ENCODE measurements around the gene RPS26. TPM values are rescaled to one million over a fixed set of nuclear protein-coding genes. Genes with fewer than 3 reads are reported as not detected.

The RPS26 gene
- total RNA-seq, 2 donors from 2014 or later = 47.4 to 49.0 TPM

- DNase-seq (ENCODE audit: low spot score in 2 of 2) (no peak), ATAC-seq (no peak)
- H3K27ac Mint-ChIP-seq = no peak overlapping the region
- H3K9me3 Mint-ChIP-seq = no peaks in the 10 kb centered on the region
- no peaks in the 10 kb centered on the region for H3K36me3 Mint-ChIP-seq
Measured at GRCh38 chr12:56082382-56082781, 40.7 kb downstream of the RPS26 start.

GRCh38 chr12:56082967-56083366, 41.2 kb downstream of the RPS26 start:
- Mint-ChIP-seq H3K36me3 (no peaks in the 10 kb centered on the region), H3K27ac (no peak overlapping the region), H3K9me3 (no peaks in the 10 kb centered on the region)
- DNase-seq (ENCODE audit: low spot score in 2 of 2) (no peak), ATAC-seq (no peak)

GRCh38 chr12:56084958-56085543, 43.3 kb downstream of the RPS26 start:
- Mint-ChIP-seq H3K27ac (no peak overlapping the region), H3K9me3 (no peaks in the 10 kb centered on the region), H3K36me3 (no peaks in the 10 kb centered on the region)
- peak in 1 of 2 donors; percentile 59 for DNase-seq (ENCODE audit: low spot score in 2 of 2)
- ATAC-seq = peak; percentile 67 to 73

GRCh38 chr12:56086096-56086495, 44.4 kb downstream of the RPS26 start:
- ATAC-seq (no peak), DNase-seq (ENCODE audit: low spot score in 2 of 2) (no peak)
- Mint-ChIP-seq H3K36me3 (no peaks in the 10 kb centered on the region), H3K9me3 (no peaks in the 10 kb centered on the region), H3K27ac (no peak overlapping the region)

GRCh38 chr12:56086608-56087007, 44.9 kb downstream of the RPS26 start:
- no peak overlapping the region for H3K27ac Mint-ChIP-seq
- ATAC-seq = no peak
- H3K9me3 Mint-ChIP-seq = no peaks in the 10 kb centered on the region
- no peaks in the 10 kb centered on the region for H3K36me3 Mint-ChIP-seq
- DNase-seq (ENCODE audit: low spot score in 2 of 2) = no peak

- no peaks in the 10 kb centered on the region for H3K9me3 Mint-ChIP-seq
- ATAC-seq (no peak), DNase-seq (ENCODE audit: low spot score in 2 of 2) (no peak)
- H3K36me3 Mint-ChIP-seq = no peaks in the 10 kb centered on the region
- no peak overlapping the region for H3K27ac Mint-ChIP-seq
Measured at GRCh38 chr12:56087220-56087619, 45.5 kb downstream of the RPS26 start.

Other genes starting within 250 kb of the RPS26 start
- 100 to 1,000 TPM in 1 of 2 donors, 10 to 100 TPM in 1; 95.0 to 101 TPM for gene SARNP, start 224.2 kb upstream of the RPS26 start, total RNA-seq
- 10 to 100 TPM; 27.0 to 35.2 TPM for gene ORMDL2, start 223.9 kb upstream of the RPS26 start, total RNA-seq
- gene DNAJC14, start 212.3 kb upstream of the RPS26 start, total RNA-seq = 10 to 100 TPM; 29.0 to 33.4 TPM
- under 1 TPM in 1 of 2 donors, not detected in 1; 0.12 TPM for gene MMP19, start 199.0 kb upstream of the RPS26 start, total RNA-seq
- gene PYM1, start 114.0 kb upstream of the RPS26 start, total RNA-seq = 10 to 100 TPM; 18.9 to 32.9 TPM
- gene DGKA, start 110.8 kb upstream of the RPS26 start, total RNA-seq = 100 to 1,000 TPM; 386 to 441 TPM
- 1 to 10 TPM; 1.2 to 5.6 TPM for gene PMEL, start 75.9 kb upstream of the RPS26 start, total RNA-seq
- gene CDK2, start 75.1 kb upstream of the RPS26 start, total RNA-seq = 100 to 1,000 TPM; 116 to 144 TPM
- 10 to 100 TPM; 43.1 to 51.8 TPM for gene RAB5B, start 67.8 kb upstream of the RPS26 start, total RNA-seq
- gene SUOX, start 44.6 kb upstream of the RPS26 start, total RNA-seq = 10 to 100 TPM in 1 of 2 donors, 1 to 10 TPM in 1; 5.7 to 15.5 TPM
- gene IKZF4, start 20.9 kb upstream of the RPS26 start, total RNA-seq = 10 to 100 TPM; 17.0 to 19.5 TPM
- under 1 TPM; 0.25 to 0.34 TPM for gene ERBB3, start 38.2 kb downstream of the RPS26 start, total RNA-seq
- gene PA2G4, start 62.6 kb downstream of the RPS26 start, total RNA-seq = 100 to 1,000 TPM; 224 to 356 TPM
- 1,000 to 10,000 TPM; 5,050 to 5,339 TPM for gene RPL41, start 74.7 kb downstream of the RPS26 start, total RNA-seq
- gene ZC3H10, start 76.3 kb downstream of the RPS26 start, total RNA-seq = 10 to 100 TPM in 1 of 2 donors, 1 to 10 TPM in 1; 7.1 to 15.0 TPM
- gene ESYT1, start 86.3 kb downstream of the RPS26 start, total RNA-seq = 100 to 1,000 TPM; 159 to 197 TPM
- 100 to 1,000 TPM in 1 of 2 donors, 10 to 100 TPM in 1; 99.7 to 112 TPM for gene MYL6B, start 110.7 kb downstream of the RPS26 start, total RNA-seq
- 1,000 to 10,000 TPM; 1,014 to 1,193 TPM for gene MYL6, start 116.4 kb downstream of the RPS26 start, total RNA-seq
- 100 to 1,000 TPM; 101 to 123 TPM for gene SMARCC2, start 147.6 kb downstream of the RPS26 start, total RNA-seq
- 10 to 100 TPM; 33.4 to 39.0 TPM for gene RNF41, start 180.0 kb downstream of the RPS26 start, total RNA-seq
- gene NABP2, start 182.4 kb downstream of the RPS26 start, total RNA-seq = 10 to 100 TPM; 60.7 to 90.5 TPM
- gene SLC39A5, start 188.1 kb downstream of the RPS26 start, total RNA-seq = 1 to 10 TPM in 1 of 2 donors, under 1 TPM in 1; 0.51 to 2.0 TPM
- 10 to 100 TPM; 26.4 to 35.8 TPM for gene ANKRD52, start 216.5 kb downstream of the RPS26 start, total RNA-seq
- gene COQ10A, start 225.0 kb downstream of the RPS26 start, total RNA-seq = 1 to 10 TPM; 5.2 to 6.3 TPM